C4-2B (cell line): Measurements from ENCODE around the gene LIPG.

Source experiments
- CTCF ChIP-seq: fragments of 450-650 bp; conservative IDR thresholded peaks from 2 replicates; pipeline ENCODE4 v1.5.1; 2017; ENCODE audit warnings: mild to moderate bottlenecking
- ZFX ChIP-seq: fragments of 450-650 bp; IDR thresholded peaks from 2 replicates; pipeline ENCODE4 v1.6.1; 2017

- TF ChIP-seq CTCF = no peak
- TF ChIP-seq ZFX = no peak
These were observed 36.9 kb upstream of the LIPG start for GRCh38 chr18:49524951-49525350.
